Activated naive CD8-positive, alpha-beta T cell treated with anti-CD3 and anti-CD28 coated beads for 36 hours (primary cell): Measurements from ENCODE around the gene EPSTI1. TPM values are rescaled to one million over a fixed set of nuclear protein-coding genes. Genes with fewer than 3 reads are reported as not detected.
A peak's percentile ranks its signal among the peaks of the same experiment; 100 is the strongest.
"Not testable (repeated sequence)": the region's sequence is repeated elsewhere in the genome, so short reads cannot be mapped to it uniquely, and the experiment has no call there.

Source experiments
- DNase-seq: peaks from one replicate; pipeline ENCODE4 v3.0.0; 2021
- H3K27ac Mint-ChIP-seq: one replicate; pipeline ENCODE4 v1.8.0; 2022; ENCODE audit warnings: mild to moderate bottlenecking, moderate library complexity, mixed read lengths
- H3K27me3 Mint-ChIP-seq: one replicate; pipeline ENCODE4 v1.8.0; 2022; ENCODE audit warnings: mild to moderate bottlenecking, mixed read lengths
- H3K36me3 Mint-ChIP-seq: one replicate; pipeline ENCODE4 v1.8.0; 2021; ENCODE audit warnings: mild to moderate bottlenecking, mixed read lengths
- H3K4me1 Mint-ChIP-seq: one replicate; pipeline ENCODE4 v1.8.0; 2021; ENCODE audit warnings: mixed read lengths
- H3K4me3 Mint-ChIP-seq: one replicate; pipeline ENCODE4 v1.8.0; 2022; ENCODE audit warnings: mild to moderate bottlenecking, moderate library complexity, mixed read lengths
- H3K9me3 Mint-ChIP-seq: one replicate; pipeline ENCODE4 v1.8.0; 2022; ENCODE audit warnings: mixed read lengths
- total RNA-seq, 2 experiments: library from RNA; stranded (reverse); gene quantifications; one replicate each; pipeline ENCODE4 v1.2.3, GENCODE V29; 2021

The EPSTI1 gene, protein sequence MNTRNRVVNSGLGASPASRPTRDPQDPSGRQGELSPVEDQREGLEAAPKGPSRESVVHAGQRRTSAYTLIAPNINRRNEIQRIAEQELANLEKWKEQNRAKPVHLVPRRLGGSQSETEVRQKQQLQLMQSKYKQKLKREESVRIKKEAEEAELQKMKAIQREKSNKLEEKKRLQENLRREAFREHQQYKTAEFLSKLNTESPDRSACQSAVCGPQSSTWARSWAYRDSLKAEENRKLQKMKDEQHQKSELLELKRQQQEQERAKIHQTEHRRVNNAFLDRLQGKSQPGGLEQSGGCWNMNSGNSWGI
- 10 to 100 TPM; 21.5 to 23.2 TPM for total RNA-seq

DNA sequence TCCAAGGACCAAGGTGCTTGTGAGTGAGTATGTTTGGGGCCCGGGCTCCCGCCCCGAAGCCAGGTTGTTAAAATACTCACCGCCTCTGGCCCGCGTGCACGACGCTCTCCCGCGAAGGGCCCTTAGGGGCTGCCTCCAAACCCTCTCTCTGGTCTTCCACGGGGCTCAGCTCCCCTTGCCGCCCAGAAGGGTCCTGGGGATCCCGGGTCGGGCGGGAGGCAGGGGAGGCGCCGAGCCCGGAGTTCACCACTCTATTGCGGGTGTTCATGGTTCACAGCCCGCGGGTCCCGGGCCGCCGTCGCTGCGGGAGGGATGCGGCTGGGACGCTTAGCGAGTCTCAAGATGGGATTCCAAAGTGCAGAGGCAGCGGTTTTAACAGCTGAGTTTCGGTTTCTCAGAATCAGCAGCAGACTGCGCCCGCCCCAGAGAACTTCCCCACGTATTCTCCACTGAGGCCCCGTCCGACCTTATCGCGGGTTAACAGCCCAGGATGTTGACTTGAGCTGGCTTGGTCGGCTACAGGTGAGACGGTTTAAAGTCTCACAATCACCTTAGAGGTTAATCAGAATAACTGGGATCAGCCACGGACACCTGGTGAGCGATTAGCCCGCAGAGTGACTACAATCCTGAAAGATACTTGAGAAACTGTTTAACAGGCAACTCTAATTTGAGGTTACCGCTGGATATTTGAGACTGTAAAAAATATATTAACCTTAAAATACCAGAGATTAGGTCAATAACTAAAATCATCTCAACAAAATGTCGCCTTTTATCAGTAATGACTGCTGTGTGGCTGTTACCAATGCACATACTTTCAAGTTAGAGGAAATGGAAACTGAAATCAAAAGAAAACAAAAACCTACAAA lies at the start of gene EPSTI1:
Gene EPSTI1, minus strand, starts transcription at position 344 of the 866 bp plus-strand sequence. Its CDS starts 76 bp downstream, at position 268.
- Mint-ChIP-seq H3K4me1 (peaks cover 52% of the 10 kb centered on the region), H3K36me3 (peaks cover 3% of the 10 kb centered on the region), H3K9me3 (no peaks in the 10 kb centered on the region), H3K4me3 (peak within 1 kb of the TSS; percentile 84), H3K27me3 (no peaks in the 10 kb centered on the region), H3K27ac (peak within 1 kb of the TSS; percentile 99)
- peak; percentile 74 for DNase-seq

DNA sequence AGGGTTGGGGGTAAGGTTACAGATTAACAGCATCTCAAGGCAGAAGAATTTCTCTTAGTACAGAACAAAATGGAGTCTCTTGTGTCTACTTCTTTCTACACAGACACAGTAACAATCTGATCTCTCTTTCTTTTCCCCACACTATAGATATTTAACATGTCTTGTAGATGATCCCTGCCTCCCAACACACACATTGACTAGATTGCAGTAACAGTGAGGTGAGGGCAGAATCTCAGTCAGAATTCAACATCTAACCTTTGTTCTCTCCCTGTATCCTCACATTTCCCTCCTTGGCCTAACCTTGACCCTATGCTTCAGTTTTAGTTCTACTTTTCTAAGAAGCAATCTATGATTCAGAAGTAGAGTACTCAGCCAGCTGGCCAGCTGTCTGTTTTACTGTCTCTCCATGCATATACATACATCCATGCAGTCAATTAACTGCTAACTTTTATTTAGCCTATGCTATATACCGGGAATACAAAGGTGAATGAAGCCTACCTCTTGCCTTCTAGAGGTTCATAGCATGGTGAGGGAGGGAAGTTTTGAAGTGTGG lies 49.4 kb upstream of the EPSTI1 start:
- no peaks in the 10 kb centered on the region for H3K27me3 Mint-ChIP-seq
- no peak overlapping the region for H3K4me3 Mint-ChIP-seq
- peaks cover 55% of the 10 kb centered on the region for H3K4me1 Mint-ChIP-seq
- H3K9me3 Mint-ChIP-seq: peaks cover 2% of the 10 kb centered on the region
- DNase-seq: no peak
- H3K27ac Mint-ChIP-seq: peak overlapping the region; percentile 59
- peaks cover 28% of the 10 kb centered on the region for H3K36me3 Mint-ChIP-seq

DNA sequence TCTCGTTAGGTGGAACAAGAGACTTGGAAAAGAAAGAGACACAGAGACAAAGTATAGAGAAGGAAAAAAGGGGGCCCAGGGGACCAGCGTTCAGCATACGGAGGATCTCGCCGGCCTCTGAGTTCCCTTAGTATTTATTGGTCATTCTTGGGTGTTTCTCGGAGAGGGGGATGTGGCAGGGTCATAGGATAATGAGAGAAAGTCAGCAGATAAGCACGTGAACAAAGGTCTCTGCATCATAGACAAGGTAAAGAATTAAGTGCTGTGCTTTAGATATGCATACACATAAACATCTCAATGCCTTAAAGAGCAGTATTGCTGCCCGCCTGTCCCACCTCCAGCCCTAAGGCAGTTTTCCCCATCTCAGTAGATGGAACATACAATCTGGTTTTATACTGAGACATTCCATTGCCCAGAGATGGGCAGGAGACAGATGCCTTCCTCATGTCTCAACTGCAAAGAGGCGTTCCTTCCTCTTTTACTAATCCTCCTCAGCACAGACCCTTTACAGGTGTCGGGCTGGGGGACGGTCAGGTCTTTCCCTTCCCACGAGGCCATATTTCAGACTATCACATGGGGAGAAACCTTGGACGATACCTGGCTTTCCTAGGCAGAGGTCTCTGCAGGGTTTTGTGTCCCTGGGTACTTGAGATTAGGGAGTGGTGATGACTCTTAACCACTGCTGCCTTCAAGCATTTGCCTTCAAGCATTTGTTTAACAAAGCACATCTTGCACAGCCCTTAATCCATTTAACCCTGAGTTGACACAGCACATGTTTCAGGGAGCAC lies 48.7 kb upstream of the EPSTI1 start:
- not testable (repeated sequence) for H3K4me3 Mint-ChIP-seq, H3K27me3 Mint-ChIP-seq, H3K9me3 Mint-ChIP-seq, H3K27ac Mint-ChIP-seq, DNase-seq
- Mint-ChIP-seq H3K36me3 (peaks cover 25% of the 10 kb centered on the region), H3K4me1 (peaks cover 51% of the 10 kb centered on the region)

DNA sequence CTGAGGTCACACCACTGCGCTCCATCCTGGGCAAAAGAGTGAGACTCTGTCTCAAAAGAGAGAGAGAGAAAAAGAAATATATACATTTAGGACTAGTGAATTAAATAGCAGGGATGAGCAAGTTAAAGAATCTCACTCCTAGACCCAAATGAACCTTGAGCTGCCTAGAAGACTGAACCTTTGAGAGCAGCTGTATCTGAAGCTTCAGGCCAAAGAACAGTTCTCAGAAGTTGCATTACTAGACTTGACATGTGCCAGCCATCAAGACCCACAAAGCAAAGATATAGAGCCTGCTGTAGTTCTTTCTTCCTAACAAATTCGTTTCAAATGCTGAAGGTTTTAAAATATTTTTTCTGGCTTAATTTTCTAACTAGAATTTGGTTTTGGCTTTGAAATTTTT lies 47.9 kb upstream of the EPSTI1 start:
- Mint-ChIP-seq H3K9me3 (peaks cover under 1% of the 10 kb centered on the region), H3K36me3 (peaks cover 25% of the 10 kb centered on the region), H3K27me3 (no peaks in the 10 kb centered on the region), H3K27ac (no peak overlapping the region), H3K4me1 (peaks cover 45% of the 10 kb centered on the region), H3K4me3 (no peak overlapping the region)
- DNase-seq: no peak

DNA sequence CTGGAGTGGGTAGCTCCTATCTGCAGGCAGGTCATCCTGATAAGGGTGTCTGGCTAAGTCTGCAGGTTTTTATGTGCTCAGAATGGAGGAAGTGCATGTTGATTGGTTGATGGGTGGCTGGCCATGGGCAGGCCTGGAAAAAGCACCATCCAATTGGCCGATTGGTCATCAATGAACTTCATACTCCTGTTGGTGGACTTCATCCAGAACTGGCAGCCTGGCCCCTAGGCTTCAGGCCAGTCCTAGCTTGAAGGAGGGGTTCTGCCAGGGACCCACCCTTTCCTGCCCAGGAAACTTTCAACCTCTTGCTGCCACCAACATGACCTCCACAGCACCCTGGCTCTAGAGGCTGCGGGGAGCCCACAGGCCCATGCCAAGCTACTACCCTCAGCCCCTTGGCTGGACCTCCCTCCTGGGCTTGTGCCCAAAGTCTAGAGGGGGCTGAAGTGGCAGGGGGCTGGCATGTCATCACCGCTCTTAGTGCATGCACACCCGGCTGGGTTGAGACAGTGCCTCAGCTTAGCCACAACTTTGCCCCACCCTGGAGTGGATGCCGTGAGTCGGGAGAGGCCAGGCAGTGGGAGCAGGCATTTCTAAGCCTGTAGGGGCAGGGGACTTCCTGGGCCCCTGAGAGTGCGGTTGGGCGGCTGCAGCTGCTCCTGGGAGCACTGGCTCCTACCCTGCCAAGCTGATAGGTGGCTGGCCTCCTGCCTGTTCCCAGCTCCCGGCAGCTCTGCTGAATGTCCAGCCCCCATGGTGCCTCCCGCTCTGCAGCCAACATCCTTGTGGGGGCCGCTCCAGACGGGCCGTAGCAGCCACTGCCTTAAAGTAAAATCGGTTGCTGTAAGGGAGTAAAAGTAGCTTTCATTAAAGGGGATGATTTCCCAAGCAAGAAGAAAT lies 44.6 kb upstream of the EPSTI1 start:
- DNase-seq: no peak
- Mint-ChIP-seq H3K27me3 (no peaks in the 10 kb centered on the region), H3K27ac (no peak overlapping the region), H3K9me3 (peaks cover 3% of the 10 kb centered on the region), H3K36me3 (peaks cover 37% of the 10 kb centered on the region), H3K4me3 (no peak overlapping the region), H3K4me1 (peaks cover 33% of the 10 kb centered on the region)

DNA sequence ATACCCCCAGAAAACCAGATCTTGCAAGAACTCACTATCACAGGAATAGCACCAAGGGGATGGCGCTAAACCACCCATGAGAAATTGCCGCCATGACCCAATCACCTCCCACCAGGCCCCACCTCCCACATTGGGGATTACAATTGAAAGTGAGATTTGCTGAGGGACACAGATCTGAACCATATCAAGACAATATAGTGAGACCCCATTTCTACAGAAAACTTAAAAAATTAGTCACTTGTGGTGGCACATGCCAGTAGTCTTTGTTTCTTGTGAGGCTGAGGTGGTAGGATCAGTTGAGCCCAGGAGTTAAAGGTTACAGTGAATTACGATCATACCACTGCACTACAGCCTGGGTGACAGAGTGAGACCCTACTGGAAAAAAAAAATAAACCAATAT lies 41.0 kb upstream of the EPSTI1 start:
- Mint-ChIP-seq H3K4me1 (peaks cover 38% of the 10 kb centered on the region), H3K27ac (no peak overlapping the region), H3K4me3 (no peak overlapping the region), H3K9me3 (peaks cover 3% of the 10 kb centered on the region), H3K27me3 (no peaks in the 10 kb centered on the region), H3K36me3 (peaks cover 41% of the 10 kb centered on the region)
- DNase-seq: no peak

DNA sequence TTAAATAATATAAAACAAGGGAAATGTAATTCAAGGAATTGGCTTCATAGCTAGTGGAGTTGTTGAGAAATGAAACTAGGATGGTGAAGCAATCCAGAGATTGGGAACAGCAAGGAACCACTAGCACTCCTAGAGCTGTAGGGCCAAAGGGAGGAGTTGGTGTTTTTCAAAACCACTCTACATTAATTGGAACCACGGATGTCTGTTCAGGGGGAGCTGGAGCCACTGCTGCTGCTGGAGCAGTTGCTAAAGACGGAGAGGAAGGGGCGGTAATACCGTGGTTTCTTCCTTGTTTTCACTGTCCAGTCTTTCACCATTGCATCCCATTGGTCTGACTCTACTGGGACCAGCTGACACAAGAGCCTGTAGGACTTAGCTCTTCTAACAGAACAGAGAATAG lies 39.8 kb upstream of the EPSTI1 start:
- Mint-ChIP-seq H3K4me1 (peaks cover 43% of the 10 kb centered on the region), H3K4me3 (no peak overlapping the region), H3K9me3 (peaks cover 3% of the 10 kb centered on the region), H3K27me3 (no peaks in the 10 kb centered on the region), H3K27ac (no peak overlapping the region), H3K36me3 (peaks cover 45% of the 10 kb centered on the region)
- DNase-seq: no peak

DNA sequence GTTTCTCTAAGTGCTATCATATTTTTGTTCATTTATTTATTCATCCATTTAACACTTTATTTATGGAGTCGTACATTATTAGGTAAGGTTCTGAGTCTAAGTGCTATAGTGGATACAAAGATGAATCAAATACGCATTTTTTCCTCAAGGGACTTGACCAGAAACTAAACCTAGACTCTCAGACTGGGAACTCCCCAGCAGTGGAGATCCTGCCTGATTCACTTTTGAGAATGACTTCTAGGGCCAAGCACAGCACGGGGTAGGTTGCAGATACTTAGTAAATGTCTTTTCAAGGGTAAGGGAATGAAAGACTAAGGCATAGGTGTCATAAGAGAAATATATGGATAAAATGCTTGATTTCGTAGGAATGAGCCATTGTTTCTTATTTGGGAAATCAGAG lies 38.5 kb upstream of the EPSTI1 start:
- peaks cover 3% of the 10 kb centered on the region for H3K9me3 Mint-ChIP-seq
- no peak overlapping the region for H3K27ac Mint-ChIP-seq
- H3K27me3 Mint-ChIP-seq: no peaks in the 10 kb centered on the region
- no peak overlapping the region for H3K4me3 Mint-ChIP-seq
- no peak for DNase-seq
- H3K36me3 Mint-ChIP-seq: peaks cover 45% of the 10 kb centered on the region
- H3K4me1 Mint-ChIP-seq: peaks cover 44% of the 10 kb centered on the region

DNA sequence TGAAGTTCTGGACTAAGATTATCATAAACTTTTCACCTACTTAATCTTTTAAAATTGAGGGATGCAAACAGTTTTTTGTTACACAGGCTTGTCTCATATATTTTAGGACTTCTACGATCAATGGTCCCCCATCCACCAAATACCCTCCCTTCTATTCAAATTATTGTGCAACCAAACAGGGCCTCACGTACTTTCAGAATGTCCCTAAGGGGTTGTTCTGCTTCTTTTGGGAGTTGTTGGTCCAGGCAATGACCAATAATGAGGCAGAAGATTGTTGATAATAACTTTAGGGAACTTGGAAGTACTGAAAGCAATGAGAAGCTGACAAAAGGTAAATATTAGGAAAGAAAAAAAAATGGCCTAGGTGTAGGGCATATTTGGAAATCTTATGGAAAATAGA lies 34.2 kb upstream of the EPSTI1 start:
- no peaks in the 10 kb centered on the region for H3K9me3 Mint-ChIP-seq
- no peaks in the 10 kb centered on the region for H3K27me3 Mint-ChIP-seq
- H3K27ac Mint-ChIP-seq: no peak overlapping the region
- H3K4me3 Mint-ChIP-seq: no peak overlapping the region
- peaks cover 45% of the 10 kb centered on the region for H3K4me1 Mint-ChIP-seq
- peaks cover 30% of the 10 kb centered on the region for H3K36me3 Mint-ChIP-seq
- no peak for DNase-seq

DNA sequence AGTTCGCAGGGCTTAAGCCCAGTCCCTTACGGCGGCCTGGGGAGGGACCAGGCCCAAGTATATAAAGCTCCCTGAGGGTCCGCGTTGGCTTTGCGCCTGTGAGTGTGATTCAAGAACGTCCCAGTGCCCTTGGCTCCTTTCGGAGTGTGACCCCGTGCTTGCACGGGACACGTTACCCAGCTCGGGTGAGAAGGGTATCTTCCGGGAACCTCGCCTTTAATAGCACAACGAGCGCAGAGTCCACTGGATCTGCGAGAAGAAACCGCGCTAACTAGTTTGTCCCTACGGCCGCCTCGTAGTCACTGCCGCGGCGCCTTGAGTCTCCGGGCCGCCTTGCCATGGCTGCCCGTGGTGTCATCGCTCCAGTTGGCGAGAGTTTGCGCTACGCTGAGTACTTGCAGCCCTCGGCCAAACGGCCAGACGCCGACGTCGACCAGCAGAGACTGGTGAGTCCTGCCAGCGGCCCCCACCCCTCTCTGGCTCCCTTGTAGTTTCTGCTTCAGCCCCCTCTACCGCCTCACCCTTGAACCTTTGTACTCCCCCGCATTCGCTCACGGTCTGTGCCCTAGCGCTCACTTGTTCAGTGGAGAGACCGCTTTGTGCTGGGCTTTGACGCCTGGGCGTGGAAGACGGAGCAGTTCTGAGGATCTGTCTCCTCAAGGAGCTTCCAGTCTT lies 31.4 kb upstream of the EPSTI1 start, which contains the start of gene DNAJC15:
Gene DNAJC15, plus strand, starts transcription at position 298 of the 675 bp plus-strand sequence. Its CDS starts 41 bp downstream, at position 339.
- H3K27me3 Mint-ChIP-seq: no peaks in the 10 kb centered on the region
- H3K4me3 Mint-ChIP-seq: peak within 1 kb of the TSS; percentile 95
- DNase-seq: peak; percentile 82
- H3K9me3 Mint-ChIP-seq: no peaks in the 10 kb centered on the region
- peaks cover 19% of the 10 kb centered on the region for H3K36me3 Mint-ChIP-seq
- peaks cover 27% of the 10 kb centered on the region for H3K4me1 Mint-ChIP-seq
- peak within 1 kb of the TSS; percentile 94 for H3K27ac Mint-ChIP-seq

DNA sequence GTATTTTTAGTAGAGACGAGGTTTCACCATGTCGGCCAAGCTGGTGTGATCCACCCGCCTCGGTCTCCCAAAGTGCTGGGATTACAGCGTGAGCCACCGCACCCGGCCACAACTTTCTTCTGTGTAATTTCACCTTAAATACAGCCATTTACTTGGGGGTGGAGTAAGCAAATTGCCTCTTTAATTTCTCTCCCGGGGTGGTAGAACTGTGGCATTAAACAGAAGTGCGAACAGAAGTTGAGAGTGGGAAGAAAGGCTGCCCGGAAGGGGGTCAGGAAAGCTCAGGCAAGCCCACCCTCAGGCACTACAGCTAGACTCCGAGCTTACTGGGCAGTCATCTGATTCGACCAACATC lies 30.9 kb upstream of the EPSTI1 start:
- peak overlapping the region; percentile 94 for H3K27ac Mint-ChIP-seq
- peak overlapping the region; percentile 95 for H3K4me3 Mint-ChIP-seq
- no peaks in the 10 kb centered on the region for H3K27me3 Mint-ChIP-seq

DNA sequence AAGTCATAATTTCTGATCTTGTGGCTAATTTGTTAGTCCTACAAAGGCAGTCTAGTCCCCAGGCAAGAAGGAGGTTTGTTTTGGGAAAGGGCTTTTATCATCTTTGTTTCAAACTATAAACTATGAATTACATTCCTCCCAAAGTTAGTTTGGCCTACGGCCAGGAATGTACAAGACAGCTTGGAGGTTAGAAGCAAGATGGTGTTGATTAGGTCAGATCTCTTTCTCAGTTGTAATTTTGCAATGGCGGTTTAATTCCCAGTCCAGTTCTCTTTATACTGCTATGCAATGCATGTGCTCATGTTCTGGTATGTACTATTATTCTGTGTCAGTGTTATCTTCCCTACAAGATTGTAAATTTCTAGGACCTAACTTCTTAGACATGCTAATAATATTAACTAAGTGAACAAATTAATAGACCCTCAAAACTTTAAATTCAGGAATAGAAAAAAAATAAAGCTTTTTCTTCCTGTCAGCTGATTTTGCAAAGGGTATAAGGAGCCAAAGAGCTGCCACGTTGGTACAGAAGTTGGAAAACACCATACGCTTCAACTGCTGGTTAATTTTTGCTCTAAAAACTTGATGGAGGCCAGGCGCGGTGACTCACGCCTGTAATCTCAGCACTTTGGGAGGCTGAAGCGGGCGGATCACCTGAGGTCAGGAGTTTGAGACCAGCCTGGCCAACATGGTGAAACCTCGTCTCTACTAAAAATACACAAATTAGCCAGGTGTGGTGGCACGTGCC lies 30.1 kb upstream of the EPSTI1 start:
- Mint-ChIP-seq H3K4me3 (no peak overlapping the region), H3K4me1 (peaks cover 19% of the 10 kb centered on the region), H3K9me3 (no peaks in the 10 kb centered on the region), H3K27ac (no peak overlapping the region), H3K36me3 (peaks cover 12% of the 10 kb centered on the region), H3K27me3 (no peaks in the 10 kb centered on the region)
- no peak for DNase-seq

More for the DNA sequence above, 30.9 kb upstream of the EPSTI1 start:
- H3K4me1 Mint-ChIP-seq: peaks cover 23% of the 10 kb centered on the region
- no peaks in the 10 kb centered on the region for H3K9me3 Mint-ChIP-seq
- no peak for DNase-seq
- peaks cover 15% of the 10 kb centered on the region for H3K36me3 Mint-ChIP-seq

DNA sequence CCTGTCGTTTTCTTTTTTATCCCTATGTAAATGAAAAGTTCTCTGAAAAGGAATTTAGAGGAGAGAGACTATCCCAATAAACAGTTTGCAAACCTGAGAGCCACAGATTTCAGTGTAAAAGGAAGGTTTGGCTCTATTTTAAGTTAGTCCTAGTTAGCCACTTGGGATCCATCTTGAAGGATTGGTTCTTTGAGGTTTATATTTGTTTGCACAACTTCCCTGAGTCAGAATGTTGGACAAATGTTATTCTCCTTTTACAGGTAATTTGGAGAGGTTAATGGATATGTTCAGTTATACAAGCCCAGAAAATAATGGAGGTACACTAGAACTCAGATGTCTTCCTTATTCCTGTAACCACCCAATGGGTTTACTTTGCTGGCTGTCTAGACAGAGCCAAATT lies 28.8 kb upstream of the EPSTI1 start:
- no peaks in the 10 kb centered on the region for H3K9me3 Mint-ChIP-seq
- no peaks in the 10 kb centered on the region for H3K27me3 Mint-ChIP-seq
- H3K36me3 Mint-ChIP-seq: peaks cover 12% of the 10 kb centered on the region
- no peak overlapping the region for H3K4me3 Mint-ChIP-seq
- H3K4me1 Mint-ChIP-seq: peaks cover 18% of the 10 kb centered on the region
- no peak for DNase-seq
- H3K27ac Mint-ChIP-seq: no peak overlapping the region
